NCI-H1417 (cell line): ENCODE measurements around the gene C13orf46.
"Not testable (repeated sequence)": the region's sequence is repeated elsewhere in the genome, so short reads cannot be mapped to it uniquely, and the experiment has no call there.

Experiments
- DNase-seq, 3 experiments: peaks; one replicate each; lab custom pipeline; 2025; lab: John Stamatoyannopoulos, UW

Gene C13orf46

GRCh38 chr13:113923376-113924063, 50.4 kb downstream of the C13orf46 start:
- DNase-seq: no peak

- DNase-seq: no peak
Observed at GRCh38 chr13:113922412-113923118, 51.3 kb downstream of the C13orf46 start.

GRCh38 chr13:113921763-113922162, 52.1 kb downstream of the C13orf46 start:
- no peak for DNase-seq

- no peak for DNase-seq
Observed at GRCh38 chr13:113920606-113921286, 53.1 kb downstream of the C13orf46 start.

DNA sequence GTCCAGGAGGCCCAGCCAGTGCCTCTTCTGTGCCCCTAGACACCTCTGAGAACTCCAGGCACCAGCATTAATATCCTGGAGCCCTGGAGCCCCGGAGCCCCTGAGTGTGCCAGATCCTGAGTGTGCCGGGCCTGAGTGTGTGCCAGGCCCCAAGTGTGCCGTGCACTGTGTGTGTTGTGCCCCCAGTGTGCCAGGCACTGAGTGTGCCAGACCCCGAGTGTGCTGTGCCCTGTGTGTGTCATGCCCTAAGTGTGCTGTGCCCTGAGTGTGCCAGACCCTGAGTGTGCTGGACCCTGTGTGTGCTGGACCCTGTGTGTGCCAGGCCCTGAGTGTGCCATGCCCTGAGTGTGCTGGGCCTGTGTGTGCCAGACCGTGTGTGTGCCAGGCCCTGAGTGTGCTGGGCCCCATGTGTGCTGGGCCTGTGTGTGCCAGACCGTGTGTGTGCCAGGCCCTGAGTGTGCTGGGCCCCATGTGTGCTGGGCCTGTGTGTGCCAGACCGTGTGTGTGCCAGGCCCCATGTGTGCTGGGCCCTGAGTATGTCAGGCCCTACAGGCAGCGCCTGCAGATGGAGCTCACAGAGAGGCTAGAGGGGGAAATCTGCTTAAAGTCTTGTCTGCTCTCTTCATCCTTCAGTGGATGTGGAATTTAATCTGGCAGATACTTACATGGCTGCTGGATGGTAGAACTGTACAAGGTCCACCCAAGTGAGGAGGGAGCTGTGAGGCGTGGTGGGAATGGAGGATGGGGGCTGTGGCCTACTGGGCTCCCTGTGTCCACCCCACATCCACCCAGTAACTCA, 53.9 kb downstream of the C13orf46 start:
- no peak for DNase-seq

GRCh38 chr13:113918981-113919701, 54.7 kb downstream of the C13orf46 start:
- no peak for DNase-seq

GRCh38 chr13:113918580-113918979, 55.3 kb downstream of the C13orf46 start:
- no peak for DNase-seq

DNA sequence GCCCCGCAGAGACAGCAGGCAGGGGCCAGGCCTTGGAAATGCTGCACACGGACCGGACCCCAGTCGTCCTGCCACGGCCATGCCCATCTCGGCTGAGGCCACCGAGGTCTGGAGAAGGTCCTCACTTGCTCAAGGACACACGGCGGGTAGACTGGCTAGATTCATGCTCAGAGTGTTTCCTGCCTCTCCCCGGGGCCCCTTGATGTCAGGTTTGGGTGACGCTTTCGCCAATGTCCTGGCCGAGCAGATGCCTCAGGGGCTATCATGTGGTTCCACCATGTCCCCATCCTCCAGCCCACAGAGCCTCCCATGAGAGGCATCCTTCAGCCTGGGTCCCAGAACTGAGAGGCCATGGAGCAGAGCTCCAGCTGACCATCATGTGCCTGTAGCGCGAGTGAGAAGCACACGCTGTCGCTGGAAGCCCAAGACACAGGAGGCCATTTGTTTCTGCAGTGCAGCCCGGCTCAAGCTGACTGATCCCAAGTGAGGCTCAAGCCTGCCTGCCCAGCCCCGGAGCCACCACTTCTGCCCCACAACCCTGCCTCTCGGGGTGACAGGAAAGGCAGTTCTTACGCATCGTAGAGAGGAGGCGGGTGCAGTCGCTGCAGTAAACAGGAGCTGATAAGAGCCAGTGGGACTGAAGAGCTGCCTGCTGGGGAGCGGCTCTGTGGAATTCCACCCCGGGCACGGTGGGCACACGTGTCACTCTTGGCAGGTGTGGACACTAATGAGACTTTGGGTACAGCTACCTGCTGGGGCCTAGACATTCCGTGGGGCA, 56.1 kb downstream of the C13orf46 start:
- no peak for DNase-seq

GRCh38 chr13:113917096-113917495, 56.8 kb downstream of the C13orf46 start:
- no peak for DNase-seq

DNA sequence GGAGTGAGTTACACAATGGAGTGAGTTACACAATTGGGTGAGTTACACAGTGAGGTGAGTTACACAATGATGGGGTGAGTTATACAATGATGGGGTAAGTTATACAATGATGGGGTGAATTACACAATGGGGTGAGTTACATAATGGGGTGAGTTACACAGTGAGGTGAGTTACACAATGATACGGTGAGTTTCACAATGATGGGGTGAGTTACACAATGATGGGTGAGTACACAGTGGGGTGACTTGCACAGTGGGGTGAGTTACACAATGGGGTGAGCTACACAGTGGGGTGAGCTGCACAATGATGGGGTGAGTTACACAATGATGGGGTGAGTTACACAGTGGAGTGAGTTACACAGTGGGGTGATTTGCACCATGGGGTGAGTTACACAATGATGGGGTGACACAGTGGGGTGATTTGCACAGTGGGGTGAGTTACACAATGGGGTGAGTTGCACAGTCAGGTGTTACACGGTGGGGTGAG, 57.5 kb downstream of the C13orf46 start:
- DNase-seq: no peak

GRCh38 chr13:113915786-113916329, 58.0 kb downstream of the C13orf46 start:
- no peak for DNase-seq

DNA sequence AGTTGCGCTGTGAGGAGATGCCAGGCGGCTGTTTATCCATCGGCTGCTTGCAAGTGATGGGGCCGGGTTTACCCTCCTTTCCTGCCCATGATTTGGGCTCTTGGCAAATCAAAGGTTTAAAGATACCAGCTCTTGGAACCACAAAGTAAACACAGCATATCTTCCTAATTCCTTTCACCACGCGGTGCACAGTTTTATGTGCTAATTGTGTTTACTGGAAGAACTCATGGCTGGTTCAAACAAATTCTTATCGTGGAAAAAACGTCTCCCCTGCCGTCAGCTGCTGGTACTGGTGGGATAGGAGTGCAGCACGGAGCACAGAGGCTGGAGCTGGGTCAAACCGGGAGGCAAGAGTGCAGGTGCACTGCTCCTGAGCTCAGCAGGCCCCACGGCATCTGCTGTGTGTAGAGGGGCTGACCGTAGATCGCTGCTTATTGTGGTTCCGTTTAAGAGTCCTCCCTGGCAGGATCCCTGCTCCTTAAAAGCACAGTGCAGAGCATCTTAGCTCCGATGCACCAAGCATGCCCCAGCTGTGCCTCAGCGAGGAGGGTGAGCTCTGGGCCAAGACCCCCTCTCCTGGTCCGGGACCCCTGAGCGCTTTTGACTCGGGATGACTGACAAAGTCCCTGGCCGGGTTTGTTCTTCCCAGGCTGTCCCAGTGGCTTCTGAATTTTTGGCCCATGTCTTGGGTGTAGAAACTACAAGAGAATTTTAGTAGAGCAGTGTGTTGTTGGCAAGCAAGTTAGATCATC, 58.7 kb downstream of the C13orf46 start:
- peak; percentile 28 to 61 (median 29) for DNase-seq

- no peak for DNase-seq
Observed at GRCh38 chr13:113914333-113915011, 59.4 kb downstream of the C13orf46 start.

DNA sequence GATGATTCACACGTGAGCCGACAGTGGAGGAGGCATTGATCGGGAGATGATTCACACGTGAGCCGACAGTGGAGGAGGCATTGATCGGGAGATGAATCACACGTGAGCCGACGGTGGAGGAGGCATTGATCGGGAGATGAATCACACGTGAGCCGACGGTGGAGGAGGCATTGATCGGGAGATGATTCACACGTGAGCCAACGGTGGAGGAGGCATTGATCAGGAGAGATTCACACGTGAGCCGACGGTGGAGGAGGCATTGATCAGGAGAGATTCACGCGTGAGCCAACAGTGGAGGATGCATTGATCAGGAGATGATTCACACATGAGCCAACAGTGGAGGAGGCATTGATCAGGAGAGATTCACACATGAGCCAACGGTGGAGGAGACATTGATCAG, 60.0 kb downstream of the C13orf46 start:
- DNase-seq: not testable (repeated sequence)

- DNase-seq: not testable (repeated sequence)
Observed at GRCh38 chr13:113913408-113913807, 60.5 kb downstream of the C13orf46 start.

DNA sequence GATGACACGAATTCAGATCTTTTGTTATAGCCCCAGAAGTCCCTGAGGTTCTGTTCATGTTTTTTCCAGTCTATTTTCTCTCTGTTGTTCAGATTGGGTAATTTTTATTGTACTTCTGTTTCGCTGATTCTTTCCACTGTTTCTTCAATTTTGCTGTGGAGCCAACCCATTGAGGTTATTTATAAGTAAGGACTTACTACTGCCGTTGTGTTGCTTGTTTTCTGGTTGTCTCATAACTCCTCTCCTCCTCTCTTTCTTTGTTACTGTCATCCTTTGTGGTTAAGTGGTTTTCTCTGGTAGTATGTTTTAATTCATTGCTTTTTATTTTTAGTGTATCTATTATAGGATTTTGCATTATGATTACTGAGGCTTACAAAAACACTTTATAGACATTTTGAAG, 61.3 kb downstream of the C13orf46 start:
- DNase-seq: no peak

DNA sequence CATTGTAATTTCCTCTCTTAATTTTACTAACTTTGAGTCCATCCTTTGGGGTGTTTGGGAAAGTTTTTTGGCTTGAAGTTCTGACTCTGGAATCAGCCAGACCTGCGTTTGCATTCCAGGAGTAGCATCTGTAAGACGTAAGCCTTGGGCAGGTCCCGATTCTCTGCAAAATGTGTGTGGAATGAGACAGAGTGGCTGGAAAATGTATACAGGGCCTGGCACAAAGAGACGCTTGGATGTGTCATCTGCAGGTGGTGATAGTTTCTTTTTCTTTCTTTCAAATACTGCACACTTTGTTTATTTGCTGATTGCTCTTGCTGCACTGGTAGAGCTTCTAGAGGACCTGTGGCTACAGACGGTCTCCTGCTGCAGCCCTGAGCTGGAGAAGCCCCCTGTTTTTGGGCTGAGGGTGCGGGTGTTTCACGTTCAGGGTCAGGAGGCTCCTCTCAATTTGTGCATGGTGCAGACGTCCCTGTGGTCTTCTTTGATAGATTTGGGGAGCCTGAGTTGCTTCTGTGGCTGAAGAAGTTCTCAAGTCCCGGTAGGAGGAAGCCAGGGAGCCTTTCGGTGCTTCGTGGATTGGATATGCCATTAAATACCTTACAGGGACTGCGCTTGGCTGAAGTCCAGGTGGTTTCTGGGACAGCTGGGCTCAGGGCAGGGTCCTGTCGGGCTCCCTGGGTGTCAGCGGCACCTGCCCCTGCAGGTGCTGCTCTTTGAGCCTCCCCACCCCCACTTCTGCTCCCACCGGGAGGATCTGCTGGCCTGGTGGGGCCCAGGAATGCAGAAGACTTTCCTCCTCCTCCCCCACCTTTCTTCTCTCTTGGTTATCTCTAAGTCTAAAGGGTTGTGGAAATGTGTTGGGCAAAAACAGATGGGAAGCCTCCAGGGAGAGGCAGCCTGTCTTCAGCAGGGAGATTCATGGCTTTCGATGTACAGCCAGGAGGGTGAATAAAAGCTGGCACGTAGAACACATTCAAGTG, 66.0 kb downstream of the C13orf46 start:
- peak in 2 of 3 experiments; percentile 41 to 94 for DNase-seq

- no peak for DNase-seq
Observed at GRCh38 chr13:113906571-113906970, 67.3 kb downstream of the C13orf46 start.
